ENCODE results near the gene IQCM.

- TF ChIP-seq POLR2A (IDR thresholded peaks at IDR 0.05) (no peak), POLR2AphosphoS5 (IDR thresholded peaks at IDR 0.05) (no peak)
These were observed 261.6 kb downstream of the IQCM start for GRCh38 chr4:149553959-149554520.

Data from breast epithelium (tissue), 3 donors.